Neural cell (in vitro differentiated cells): ENCODE results near the gene EEPD1. TPM values are rescaled to one million over a fixed set of nuclear protein-coding genes. Genes with fewer than 3 reads are reported as not detected.

Experiments
- H2AFZ ChIP-seq: fragments of 200-600, 300-800 bp; sonication (generic), shearing (Covaris generic); 2 replicates; pipeline ENCODE4 v1.6.0; 2014; ENCODE audit warnings: low read depth, mild to moderate bottlenecking, antibody characterized with exemption, low read length, moderate library complexity
- H3F3A ChIP-seq: fragments of 200-600 bp; shearing (Covaris generic); 2 replicates; pipeline ENCODE4 v1.6.1; 2016; ENCODE audit warnings: mild to moderate bottlenecking, moderate library complexity, mixed read lengths, antibody characterized with exemption, low read length; ENCODE audit not compliant: insufficient read depth, poor library complexity, severe bottlenecking
- H3K27ac ChIP-seq: fragments of 200-600, 300-800 bp; sonication (generic), shearing (Covaris generic); 2 replicates; pipeline ENCODE4 v1.5.1; 2014; ENCODE audit warnings: mild to moderate bottlenecking, low read length, moderate library complexity
- H3K27me3 ChIP-seq: fragments of 300-800, 200-600 bp; sonication (generic), shearing (Covaris generic); 2 replicates; pipeline ENCODE4 v1.6.0; 2014; ENCODE audit warnings: mild to moderate bottlenecking, low read depth, low read length, moderate library complexity; ENCODE audit not compliant: insufficient read depth
- H3K36me3 ChIP-seq: fragments of 300-800, 200-600 bp; sonication (generic), shearing (Covaris generic); 2 replicates; pipeline ENCODE4 v1.5.1; 2014; ENCODE audit warnings: mild to moderate bottlenecking, antibody characterized with exemption, low read length, moderate library complexity; ENCODE audit not compliant: insufficient read depth
- H3K4me2 ChIP-seq: fragments of 300-800, 200-600 bp; sonication (generic), shearing (Covaris generic); 2 replicates; pipeline ENCODE4 v1.6.0; 2014; ENCODE audit warnings: mild to moderate bottlenecking, low read length
- H3K4me3 ChIP-seq: fragments of 300-800, 200-600 bp; sonication (generic), shearing (Covaris generic); 2 replicates; pipeline ENCODE4 v1.5.1; 2014; ENCODE audit warnings: mild to moderate bottlenecking, low read length, moderate library complexity
- H3K79me2 ChIP-seq: fragments of 200-600 bp; shearing (Covaris generic); replicated peaks from 2 replicates; pipeline ENCODE4 v1.6.0; 2014; ENCODE audit warnings: mild to moderate bottlenecking, low read length, moderate library complexity; ENCODE audit not compliant: insufficient read depth
- H3K9ac ChIP-seq: fragments of 300-800, 200-600 bp; sonication (generic), shearing (Covaris generic); 2 replicates; pipeline ENCODE4 v1.6.1; 2016; ENCODE audit warnings: mild to moderate bottlenecking, low read length, mixed read lengths
- H3K9me2 ChIP-seq: fragments of 200-600 bp; shearing (Covaris generic); 2 replicates; pipeline ENCODE4 v1.6.1; 2016; ENCODE audit warnings: mild to moderate bottlenecking, low read length, mixed read lengths; ENCODE audit not compliant: insufficient read depth
- H3K9me3 ChIP-seq: fragments of 200-600, 300-800 bp; sonication (generic), shearing (Covaris generic); 2 replicates; pipeline ENCODE4 v1.6.1; 2016; ENCODE audit warnings: mild to moderate bottlenecking, mixed run types, low read length, moderate library complexity, mixed read lengths
- H4K20me1 ChIP-seq: fragments of 200-600 bp; shearing (Covaris generic); 2 replicates; pipeline ENCODE4 v1.6.1; 2016; ENCODE audit warnings: mild to moderate bottlenecking, mixed run types; ENCODE audit not compliant: insufficient read depth
- CTCF ChIP-seq: fragments of 450-650 bp; IDR thresholded peaks from 2 replicates; pipeline ENCODE4 v1.5.1; 2014; ENCODE audit warnings: antibody characterized with exemption, mild to moderate bottlenecking, moderate library complexity; ENCODE audit not compliant: poor library complexity, severe bottlenecking
- EP300 ChIP-seq: fragments of 450-650 bp; conservative IDR thresholded peaks from 2 replicates; pipeline ENCODE4 v1.6.1; 2014; ENCODE audit warnings: antibody characterized with exemption, mild to moderate bottlenecking, moderate library complexity; ENCODE audit not compliant: poor library complexity, severe bottlenecking
- EZH2 ChIP-seq: fragments of 200-600, 300-800 bp; shearing (Covaris generic), sonication (generic); IDR thresholded peaks from 2 replicates; pipeline ENCODE4 v1.6.1; 2014; ENCODE audit warnings: antibody characterized with exemption, low read length, borderline replicate concordance, mild to moderate bottlenecking; ENCODE audit not compliant: insufficient read depth, poor library complexity, severe bottlenecking
- MXI1 ChIP-seq: fragments of 450-650 bp; conservative IDR thresholded peaks from 2 replicates; pipeline ENCODE4 v1.6.1; 2014; ENCODE audit warnings: antibody characterized with exemption, mild to moderate bottlenecking; ENCODE audit not compliant: poor library complexity, severe bottlenecking
- POLR2AphosphoS5 ChIP-seq: IDR thresholded peaks from 2 replicates; pipeline ENCODE4 v1.6.1; 2012
- RAD21 ChIP-seq: fragments of 450-650 bp; conservative IDR thresholded peaks from 2 replicates; pipeline ENCODE4 v1.6.1; 2014; ENCODE audit warnings: antibody characterized with exemption, mild to moderate bottlenecking, moderate library complexity
- REST ChIP-seq: IDR thresholded peaks from 2 replicates; pipeline ENCODE4 v1.6.1; 2012; ENCODE audit warnings: borderline replicate concordance
- SMC3 ChIP-seq: fragments of 450-650 bp; conservative IDR thresholded peaks from 2 replicates; pipeline ENCODE4 v1.6.1; 2014; ENCODE audit warnings: antibody characterized with exemption, mild to moderate bottlenecking, moderate library complexity; ENCODE audit not compliant: poor library complexity
- TAF1 ChIP-seq: IDR thresholded peaks from 2 replicates; pipeline ENCODE4 v1.6.1; 2012; ENCODE audit warnings: low read depth
- polyA plus RNA-seq: library from polyadenylated mRNA; depleted of rRNA; stranded (reverse); fragments of >200 nt; gene quantifications from 2 replicates; pipeline ENCODE4 v1.2.3, GENCODE V29; 2014

EEPD1 gene
- polyA plus RNA-seq, 1 donor from 2014 or later: 4.2 TPM

GRCh38 chr7:36284456-36285090 is 131.5 kb downstream of the EEPD1 start:
- Histone ChIP-seq H3K79me2 (no peaks in the 10 kb centered on the region), H3K9me2 (no peaks in the 10 kb centered on the region), H3K27me3 (no peaks in the 10 kb centered on the region), H4K20me1 (no peaks in the 10 kb centered on the region), H3K9ac (no peak overlapping the region), H3K4me3 (no peak overlapping the region), H3K9me3 (no peaks in the 10 kb centered on the region), H2AFZ (no peak overlapping the region), H3F3A (no peaks in the 10 kb centered on the region), H3K36me3 (no peaks in the 10 kb centered on the region), H3K4me2 (no peak overlapping the region), H3K27ac (no peak overlapping the region)
- TF ChIP-seq SMC3 (no peak), EP300 (no peak), EZH2 (no peak), RAD21 (no peak), TAF1 (no peak), REST (no peak), CTCF (no peak), POLR2AphosphoS5 (no peak), MXI1 (no peak)

- Histone ChIP-seq H3K9ac (no peak overlapping the region), H3K9me2 (no peaks in the 10 kb centered on the region), H3K9me3 (no peaks in the 10 kb centered on the region), H3K36me3 (no peaks in the 10 kb centered on the region), H4K20me1 (no peaks in the 10 kb centered on the region), H3K79me2 (no peaks in the 10 kb centered on the region), H2AFZ (no peak overlapping the region), H3K27me3 (no peaks in the 10 kb centered on the region), H3K27ac (no peak overlapping the region), H3K4me3 (no peak overlapping the region), H3F3A (no peaks in the 10 kb centered on the region), H3K4me2 (no peak overlapping the region)
- TF ChIP-seq SMC3: no peak
- TF ChIP-seq CTCF: no peak
- no peak for TF ChIP-seq RAD21
- TF ChIP-seq MXI1: no peak
- no peak for TF ChIP-seq EP300
- no peak for TF ChIP-seq REST
- no peak for TF ChIP-seq EZH2
- TF ChIP-seq TAF1: no peak
- TF ChIP-seq POLR2AphosphoS5: no peak
These were observed 132.2 kb downstream of the EEPD1 start for GRCh38 chr7:36285276-36285675.
